Activated CD4-positive, CD25-positive, alpha-beta regulatory T cell treated with anti-CD3 and anti-CD28 coated beads, Interleukin-2, amount 50 U/mL, for 16 hours (primary cell): ENCODE results near the gene PCGF3.

Source experiments
- DNase-seq: peaks from one replicate; pipeline ENCODE4 v3.0.0-alpha.2; 2020; ENCODE audit warnings: low read depth, low spot score

PCGF3 gene

DNA sequence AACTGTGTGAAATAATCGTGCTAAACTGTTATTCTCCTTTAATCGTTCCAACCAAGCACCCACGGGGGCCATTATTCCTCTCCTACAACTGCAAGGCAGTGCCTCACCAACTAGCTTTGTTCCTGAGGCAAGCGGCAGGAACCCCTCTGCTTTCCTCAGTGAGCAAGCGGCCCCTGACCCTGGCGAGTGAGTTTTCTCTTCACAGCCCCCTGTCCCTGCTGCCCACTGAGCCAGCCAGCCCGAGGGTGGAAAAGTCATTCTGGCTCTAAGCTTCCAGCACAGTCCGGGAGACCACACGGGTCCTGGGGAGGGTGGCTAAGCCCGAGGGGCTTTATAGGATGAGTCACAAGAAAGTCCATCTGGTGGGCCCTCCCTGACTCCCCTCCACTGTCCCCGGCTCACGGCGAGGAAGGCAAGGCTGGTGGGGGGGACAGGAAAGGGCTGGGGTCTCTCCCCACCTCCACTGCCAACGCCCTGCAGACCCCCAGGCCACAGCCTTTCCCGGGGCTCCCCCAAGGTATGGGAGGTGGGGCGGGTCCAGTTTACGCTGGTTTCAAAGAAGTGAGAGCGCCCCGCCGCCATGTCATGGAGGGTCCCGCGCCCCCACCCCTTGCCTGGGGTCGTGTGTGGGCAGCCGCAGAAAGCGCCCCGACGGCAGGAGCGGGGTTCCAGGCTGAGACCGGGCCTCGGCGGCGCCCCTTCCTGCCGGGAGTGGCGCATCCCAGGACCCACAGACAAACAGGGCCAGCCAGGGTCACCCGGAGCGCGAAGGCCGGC, 75.3 kb downstream of the PCGF3 start:
- no peak for DNase-seq

DNA sequence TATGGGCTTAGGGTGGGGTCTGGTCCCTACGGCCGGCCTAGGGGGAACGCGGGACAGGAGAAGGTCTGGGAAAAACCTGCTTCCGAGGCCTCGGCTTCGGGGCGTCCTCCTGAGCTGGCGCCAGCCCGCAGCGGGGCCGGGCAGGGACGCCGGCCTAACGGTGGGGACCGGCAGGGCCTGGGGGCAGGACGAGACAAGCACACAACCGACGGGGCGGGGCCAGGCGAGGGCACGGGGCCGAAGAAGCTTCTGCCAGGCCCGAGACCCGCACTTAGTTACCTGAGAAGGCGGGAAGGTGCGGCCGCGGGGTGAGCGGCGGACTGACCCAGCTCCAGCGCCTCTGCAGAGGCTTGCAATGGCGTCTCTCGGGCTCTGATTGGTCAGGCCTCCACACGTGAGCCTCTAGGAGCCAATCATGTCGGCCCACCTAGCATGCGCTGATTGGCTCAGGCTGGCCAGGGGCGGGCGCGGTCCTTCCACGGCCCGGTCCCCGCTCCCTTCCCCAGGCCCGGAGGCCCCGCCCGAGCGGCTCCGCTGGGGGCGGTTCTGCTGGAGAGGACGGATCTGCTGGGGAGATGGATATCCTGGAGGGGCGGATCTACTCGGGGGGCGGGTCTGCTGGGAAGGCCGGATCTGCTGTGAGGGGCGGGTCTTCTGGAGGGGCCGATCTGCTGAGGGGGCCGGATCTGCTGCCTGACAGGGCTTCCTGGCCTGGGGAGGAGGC, 76.0 kb downstream of the PCGF3 start:
- DNase-seq = peak; percentile 94

DNA sequence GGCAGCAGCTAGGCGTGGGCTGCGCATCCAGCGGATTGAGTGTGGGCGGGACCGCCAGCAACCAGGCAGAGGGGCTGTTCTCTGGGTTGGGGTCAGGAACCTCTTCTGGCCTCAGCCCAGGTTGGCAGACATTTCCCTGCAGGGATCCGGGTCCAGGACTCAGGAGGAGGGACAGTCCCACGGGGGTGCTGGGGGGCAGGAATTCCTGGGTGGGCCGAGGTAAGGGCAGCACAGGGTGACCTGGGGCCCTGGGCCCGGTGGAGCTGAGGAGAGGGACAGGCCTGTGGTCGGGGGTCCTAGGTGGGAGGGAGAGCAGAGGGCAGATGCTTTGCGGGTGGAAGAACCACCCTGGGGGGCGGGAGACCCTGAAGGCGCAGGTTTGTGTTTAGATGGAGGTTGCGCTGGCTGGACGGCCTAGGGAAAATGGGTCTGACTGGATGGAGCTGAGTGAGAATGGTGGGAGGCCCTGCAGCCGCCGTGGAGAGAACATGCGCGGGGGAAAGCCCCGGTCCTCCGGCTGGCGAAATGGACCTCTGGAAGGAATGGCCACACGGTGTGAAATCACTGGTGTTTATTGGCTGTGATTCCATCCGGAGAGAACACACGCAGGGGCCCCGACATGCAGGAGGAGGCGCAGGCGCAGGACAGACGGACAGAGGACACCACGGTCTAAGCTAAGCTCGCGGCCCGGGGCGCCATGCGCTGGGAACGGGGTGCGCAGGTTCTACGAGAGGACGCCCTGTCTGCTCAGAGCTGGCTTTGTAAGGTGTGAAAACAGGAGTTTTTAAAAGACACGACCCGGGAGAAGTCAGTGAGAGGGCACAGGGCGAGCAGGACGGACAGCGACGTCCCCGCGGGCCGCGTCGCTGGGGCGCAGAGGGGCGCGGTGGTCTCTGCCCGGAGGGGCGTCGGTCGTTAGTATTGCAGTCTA, 79.0 kb downstream of the PCGF3 start:
- DNase-seq = no peak

DNA sequence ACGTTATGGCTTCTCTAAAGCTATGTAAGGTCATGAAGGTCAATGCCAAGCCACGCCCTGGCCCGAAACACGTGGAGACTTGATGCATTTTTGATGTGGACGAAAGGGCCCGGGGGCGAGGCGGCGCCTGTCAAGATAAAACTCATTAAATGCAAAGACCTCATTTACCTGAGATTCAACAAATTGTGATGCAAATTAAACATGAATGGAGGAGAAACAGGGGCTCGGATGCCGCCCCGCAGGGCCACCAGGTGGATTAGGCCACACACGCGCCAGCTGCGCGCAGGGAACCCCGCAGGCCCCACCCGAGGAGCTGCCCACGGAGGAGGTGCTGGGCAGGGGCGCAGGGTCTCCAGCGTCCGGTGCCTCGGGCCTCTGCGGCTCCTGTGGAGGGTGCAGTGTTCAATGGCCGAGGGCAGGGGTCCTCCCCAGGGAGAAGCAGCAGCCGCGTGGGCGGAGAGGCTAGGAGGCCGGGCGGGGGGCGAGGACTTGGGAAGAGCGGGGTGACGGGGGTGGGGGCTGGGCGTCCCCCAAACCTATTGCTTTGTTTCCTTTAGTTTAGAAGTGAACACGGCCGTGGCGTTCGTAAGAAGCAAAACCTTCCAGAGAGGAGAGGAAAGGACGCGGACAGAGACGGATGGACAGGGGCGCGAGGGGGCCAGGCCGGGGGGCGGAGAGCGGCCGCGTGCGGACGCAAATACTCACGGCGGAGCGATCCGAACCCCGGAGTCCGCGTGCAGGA, 79.9 kb downstream of the PCGF3 start:
- DNase-seq = no peak

DNA sequence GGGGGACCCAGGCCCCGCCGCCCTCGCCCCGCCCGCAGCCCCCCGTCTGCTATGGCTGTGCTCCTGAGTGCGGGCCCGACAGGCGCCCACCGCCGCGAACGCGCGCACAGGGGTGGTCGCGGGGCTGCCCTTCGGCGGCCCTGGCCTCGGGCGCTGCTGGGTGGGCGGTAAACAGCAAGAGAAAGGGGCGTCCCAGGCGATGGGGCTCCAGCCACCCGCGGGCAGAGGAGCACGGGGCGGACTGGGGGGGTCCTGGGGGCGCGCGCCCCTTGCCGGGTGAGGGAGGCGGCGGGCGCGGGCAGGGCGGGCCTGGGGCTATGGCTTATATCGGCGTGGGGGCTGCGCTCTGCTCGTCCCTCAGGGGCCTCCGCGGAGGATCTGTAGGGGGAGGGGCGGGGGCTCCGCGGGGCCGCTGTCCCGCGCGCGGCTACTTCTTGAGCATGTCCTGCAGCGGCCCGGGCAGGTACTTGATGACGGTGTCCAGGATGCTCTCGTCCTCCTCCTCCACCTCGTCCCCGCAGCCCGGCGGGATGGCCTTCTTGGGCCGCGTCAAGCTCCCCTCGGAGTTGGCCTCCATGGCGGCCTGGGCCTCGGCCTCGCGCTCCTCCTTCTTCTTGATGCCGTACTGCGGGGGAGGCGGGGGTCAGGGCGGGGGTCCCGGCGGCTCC, 80.6 kb downstream of the PCGF3 start:
- no peak for DNase-seq

DNA sequence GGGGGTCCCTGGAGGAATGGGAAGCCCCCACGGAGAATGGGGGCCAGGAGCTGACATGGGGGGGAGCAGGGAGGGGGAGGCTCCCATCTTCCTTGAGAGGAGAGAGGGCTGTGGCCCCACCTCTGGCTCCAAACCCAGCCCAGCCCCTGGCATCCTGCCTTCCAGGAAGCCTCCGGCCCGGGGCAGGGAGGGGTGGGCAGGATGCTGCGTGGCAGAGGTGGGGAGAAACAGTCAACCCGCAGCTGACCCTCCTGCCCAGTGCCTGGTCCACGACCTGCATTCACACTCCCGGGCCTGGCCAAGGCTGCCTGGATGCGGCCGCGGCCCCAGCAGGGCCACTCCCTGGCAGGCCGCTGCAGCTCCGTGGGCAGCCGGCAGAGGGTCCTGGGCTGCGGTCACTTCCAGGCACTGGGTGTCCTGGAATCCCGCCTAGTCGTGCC, 81.2 kb downstream of the PCGF3 start:
- no peak for DNase-seq

DNA sequence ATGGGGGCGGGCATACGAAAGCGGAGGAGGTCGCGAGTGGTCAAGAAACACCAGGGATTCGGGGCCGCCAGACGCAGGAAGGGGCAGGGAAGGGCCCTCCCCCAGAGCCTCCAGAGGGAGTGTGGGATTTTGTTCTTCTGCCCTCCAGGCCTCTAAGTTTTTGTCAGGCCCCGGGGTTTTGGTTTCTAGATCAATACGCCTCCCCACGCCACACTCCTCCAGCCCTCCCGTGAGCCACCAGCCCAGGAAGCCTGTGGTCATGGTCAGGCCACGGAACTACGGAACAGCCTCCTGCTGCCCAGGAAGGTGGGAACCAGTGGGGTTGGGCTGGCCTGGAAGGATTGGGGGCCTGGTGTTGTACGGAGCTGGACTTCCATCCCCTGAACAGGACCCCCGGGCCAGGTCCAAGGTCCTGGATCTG, 81.9 kb downstream of the PCGF3 start:
- no peak for DNase-seq

DNA sequence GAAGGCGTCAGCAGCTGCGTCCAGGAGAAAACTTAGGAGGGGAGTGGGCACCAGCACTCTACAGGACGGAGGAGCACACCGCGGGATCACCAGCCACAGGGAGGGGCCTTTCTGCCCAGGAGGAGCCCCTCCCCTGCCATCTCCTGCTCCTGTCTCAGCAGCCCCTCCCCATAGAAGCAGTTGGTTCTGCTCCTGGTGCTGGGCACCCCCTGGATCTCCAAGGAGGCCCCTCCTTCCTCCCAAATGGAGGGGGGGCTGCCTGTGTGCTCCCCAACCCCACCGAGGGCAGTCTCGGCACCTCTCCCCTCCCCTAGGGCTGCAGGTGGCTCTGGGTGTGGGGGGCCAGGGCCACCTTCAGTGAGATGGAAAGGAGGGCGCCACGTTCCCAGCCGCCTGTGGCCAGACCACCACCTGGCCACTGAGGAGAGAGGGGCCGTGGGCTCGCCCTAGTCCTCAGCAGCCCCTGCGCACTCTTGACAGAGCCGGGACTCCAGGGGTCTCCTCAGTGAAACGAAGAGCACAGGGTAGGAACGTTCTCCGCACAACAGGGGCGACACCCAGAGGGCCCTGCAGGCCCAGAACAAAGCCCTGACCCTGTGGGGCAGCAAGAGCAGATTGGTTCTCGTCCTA, 82.5 kb downstream of the PCGF3 start:
- DNase-seq = no peak

DNA sequence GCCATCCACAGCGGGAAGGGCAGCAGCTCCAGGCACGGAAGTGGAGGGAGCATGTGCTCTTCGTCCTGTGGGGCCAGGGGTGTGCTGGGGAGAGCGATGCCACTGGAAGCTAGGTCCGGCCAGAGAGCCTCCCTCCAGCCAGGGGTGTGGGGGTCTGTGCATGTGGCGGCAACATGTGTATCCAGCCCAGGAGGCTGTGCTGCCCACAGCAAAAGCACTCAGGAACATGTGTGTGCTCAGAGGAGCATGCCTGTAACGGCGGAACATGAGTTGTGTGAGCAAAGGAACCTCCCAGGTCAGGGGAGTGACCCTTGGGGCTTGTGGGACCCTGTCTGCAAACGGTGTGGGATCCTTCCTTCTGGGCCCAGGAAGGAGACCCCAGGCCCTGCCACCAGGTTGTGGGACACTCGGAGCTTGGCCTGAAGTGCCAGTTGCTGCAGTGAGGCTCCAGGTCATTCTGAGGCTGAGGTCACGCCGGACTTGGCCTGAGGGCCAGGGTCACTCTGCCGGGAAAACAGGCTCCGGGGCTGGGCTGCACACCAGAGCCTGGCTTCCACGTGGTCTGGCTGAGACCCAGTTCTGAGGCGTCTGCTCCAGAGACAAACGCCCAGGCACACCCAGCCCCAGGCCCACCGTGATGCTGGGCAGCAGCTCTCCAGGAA, 83.1 kb downstream of the PCGF3 start:
- DNase-seq = no peak

DNA sequence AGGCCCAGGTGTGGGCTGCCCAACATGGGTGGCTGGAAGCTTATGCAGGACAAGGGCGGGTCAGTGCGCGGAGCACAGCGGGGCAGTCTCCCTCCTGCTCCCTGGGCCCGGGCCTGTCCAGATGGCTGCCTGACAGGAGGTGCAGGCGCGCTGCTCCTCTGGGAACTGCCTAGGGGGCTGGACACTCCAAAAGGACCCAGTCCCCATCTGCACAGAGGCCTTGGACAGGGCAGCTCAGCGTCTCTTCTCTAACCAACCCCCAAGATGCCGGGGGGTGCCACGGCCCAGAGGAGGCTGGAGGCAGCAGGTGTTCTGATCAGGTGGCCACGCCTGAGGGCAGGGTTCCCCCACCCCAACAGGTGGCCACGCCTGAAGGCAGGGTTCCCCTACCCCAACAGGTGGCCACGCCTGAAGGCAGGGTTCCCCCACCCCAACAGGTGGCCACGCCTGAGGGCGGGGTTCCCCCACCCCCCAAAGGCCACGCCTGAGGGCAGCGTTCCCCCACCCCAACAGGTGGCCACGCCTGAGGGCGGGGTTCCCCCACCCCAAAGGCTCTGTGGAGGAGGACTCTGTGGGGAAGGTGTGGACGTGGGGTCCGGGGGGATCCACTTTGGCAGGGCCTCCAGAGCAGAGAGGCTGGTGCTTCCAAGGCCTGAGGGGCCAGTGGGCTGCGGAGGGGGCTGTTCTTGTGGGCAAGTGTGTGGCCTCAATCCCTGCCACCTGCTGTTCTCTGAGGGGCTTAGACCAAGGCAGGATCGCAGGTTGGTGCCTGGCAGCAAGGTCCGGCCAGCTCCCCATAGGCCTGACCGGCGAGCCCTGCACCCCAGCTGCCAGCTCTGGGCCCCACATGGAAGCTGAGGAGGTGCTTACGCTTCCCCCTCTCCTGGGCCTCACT, 84.2 kb downstream of the PCGF3 start:
- no peak for DNase-seq

DNA sequence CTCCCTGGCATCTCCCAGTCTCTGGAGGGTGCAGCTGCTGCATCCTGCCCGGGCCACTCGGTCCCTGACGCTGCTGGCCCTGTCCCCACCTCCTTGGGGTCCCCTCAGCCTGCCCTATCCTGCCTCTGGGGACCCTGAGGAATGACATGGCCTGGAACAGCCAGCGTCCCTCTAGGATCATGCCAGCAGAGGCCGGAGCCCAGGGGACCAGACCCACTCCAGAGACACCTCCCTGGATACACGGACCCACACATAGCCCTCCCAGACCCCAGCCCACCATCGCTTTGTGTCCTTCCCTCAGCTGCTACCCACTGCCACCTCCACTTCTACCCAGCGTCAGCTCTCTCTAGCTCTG, 84.8 kb downstream of the PCGF3 start:
- DNase-seq = no peak

DNA sequence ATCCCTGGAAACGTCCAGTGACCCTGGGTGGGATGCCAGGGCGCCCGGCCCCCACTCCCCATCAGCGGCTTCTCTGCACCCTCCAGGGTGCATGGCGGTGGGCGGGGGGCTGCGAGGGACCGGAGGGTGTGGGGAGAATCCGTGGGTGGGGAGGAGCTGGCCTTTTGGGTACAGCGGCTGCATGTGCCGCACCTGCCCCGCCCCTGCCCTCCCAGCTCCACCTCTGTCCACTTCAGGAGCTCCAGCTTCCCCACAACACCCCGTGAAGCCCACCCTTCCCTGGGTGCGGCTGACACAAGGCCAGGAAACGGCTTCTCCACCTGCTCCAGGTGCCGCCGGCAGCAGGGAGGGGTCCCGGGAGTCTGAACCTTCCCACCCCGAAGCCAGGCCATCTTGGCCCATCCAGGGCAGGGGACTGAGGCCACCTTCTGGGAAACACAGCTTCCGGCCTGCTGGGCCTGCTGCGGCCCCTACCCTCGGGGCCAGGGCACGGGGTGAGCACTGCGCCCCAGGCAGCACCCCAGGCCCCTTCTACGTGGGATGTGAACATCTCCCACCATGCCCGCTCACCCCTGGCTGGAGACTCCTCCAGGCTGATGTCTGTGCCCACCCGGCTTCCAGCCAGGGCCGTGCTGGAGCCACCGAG, 85.7 kb downstream of the PCGF3 start:
- no peak for DNase-seq

DNA sequence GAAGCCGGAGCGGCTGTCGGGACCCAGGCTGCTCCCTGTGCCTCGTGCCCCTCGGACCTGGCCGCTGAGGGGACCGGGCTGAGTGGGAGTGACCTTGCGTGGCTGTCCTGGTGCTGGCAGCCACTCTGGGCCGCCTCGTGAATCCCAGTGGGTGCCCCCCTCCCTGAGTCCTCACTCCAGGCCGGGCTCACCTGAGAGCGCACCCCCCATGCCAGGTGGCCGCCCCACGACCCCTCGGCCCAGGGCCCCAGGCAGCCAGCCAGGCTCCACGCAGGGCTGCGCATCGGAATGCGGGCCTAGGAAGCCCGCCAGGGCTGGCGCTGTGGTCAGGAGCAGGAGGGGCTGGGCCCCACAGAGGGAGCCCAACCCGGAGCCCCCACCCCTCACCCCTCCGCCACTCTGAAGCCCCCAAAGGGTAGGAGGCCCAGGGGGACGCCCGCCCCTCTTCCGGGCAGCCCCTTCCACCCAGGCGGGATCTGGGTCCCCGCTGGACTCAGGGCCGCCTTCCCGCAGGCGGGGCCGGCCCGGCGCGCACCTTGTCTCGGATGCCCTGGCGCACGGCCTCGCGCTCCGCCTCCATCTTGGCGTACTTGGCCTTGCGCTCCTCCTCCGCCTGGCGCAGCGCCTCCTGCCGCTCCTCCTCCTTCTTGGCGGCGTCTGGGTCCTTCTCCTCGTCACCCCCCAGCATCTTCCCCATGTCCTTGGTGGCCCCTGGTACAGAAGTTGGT, 86.4 kb downstream of the PCGF3 start:
- no peak for DNase-seq

DNA sequence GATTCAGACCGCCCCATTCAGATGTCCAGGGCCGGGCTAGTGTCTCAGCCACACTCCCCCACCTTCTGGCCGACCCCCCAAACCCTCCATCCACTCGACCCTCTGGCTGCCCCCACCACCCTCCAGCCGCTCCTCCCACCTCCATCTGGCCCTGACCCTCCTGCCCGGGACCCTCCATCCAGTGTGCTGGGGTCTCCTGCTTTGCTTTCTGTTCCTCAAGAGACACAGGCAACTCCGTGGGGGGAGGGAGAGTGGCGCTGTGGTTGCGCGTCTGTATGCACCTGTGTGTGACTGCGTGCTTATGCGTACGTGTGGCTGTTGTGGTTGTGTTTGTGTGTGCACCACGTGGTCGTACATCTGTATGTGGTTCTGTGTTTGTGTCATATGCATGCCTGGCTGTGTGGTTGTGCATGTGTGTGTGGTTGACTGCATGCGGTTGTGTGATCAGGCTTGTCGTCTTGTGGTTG, 87.0 kb downstream of the PCGF3 start:
- no peak for DNase-seq

DNA sequence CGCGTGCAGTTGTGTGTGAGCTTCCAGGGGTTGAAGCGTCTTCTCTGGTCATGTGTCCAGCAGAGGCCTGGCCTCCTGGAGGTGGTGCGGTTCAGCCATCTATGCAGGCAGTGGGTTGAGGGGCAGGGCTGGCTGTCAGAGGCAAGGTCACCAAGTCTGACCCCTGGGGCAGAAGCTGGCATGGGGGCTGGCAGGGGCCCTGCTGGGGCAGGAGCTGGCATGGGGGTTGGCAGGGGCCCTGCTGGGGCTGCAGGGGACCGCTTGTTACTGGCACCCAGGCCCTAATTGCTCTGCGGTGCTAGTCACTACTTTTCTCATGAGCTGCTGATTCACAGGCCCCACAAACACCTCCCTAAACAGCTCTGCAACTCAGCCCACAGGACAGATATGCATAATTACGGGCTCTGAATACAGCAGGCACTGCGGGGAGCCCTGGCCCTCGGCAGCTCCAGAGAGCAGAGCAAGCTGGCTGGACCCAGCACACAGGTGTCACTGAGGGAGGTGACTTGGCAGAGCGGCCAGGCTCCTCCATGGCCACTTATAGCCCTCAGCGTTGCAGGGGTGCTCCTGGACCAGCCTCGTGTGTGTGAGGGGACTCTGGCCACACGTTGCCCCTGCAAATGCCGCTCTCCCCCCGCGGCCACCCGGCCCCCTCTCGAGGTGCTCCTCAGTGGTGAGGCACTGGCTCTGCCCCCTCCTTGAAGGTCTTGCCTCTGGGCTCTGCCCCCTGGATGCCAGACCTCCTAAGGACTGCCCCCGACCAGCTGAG, 87.6 kb downstream of the PCGF3 start:
- DNase-seq = no peak

DNA sequence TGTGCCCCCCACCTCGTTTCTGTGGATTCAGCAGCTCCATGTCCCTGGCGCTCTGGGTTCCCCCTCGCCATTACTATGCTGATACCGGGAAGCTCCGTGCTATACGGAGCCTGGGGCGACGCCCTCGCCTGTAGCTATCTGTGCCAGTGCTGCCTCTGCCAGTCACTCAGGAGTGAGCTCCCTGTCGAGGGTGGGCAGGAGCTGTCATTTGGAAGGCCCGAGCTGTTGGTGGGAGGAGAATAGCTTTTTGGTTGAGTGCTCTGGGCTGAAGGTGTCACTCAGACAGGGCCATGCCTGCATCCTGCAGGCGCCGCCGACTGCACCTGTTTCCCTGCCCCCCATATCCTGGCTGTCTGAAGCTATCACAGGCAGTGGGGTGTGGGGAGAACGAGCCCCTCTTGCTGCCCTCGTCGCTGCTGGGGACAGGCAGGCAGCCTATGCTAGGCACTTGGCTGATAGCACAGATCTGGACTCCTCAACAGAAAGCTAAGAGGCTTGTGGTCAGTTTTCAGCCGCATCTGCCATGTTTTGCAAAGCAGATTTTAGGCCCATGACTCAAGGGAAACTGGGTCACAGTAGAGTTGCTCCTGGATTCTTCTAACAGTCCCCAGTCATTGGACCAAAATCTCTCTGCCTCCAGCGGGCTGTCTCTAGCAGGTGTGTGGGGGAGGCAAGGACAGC, 88.4 kb downstream of the PCGF3 start:
- no peak for DNase-seq
